Stimulated activated CD4-positive, alpha-beta T cell treated with anti-CD3 and anti-CD28 coated beads, Interleukin-12 subunit alpha, Interleukin-12 subunit beta, amount 100 ng/mL, for 48 hours (primary cell): Measurements from ENCODE around the gene DPPA5.
"Not testable (repeated sequence)": the region's sequence is repeated elsewhere in the genome, so short reads cannot be mapped to it uniquely, and the experiment has no call there.

ENCODE experiments used
- DNase-seq, 3 donors: peaks; one replicate each; pipeline ENCODE4 v3.0.0-alpha.2; 2020; ENCODE audit warnings: low read depth in 2 of 3, low spot score in 1 of 3

Gene DPPA5

DNA sequence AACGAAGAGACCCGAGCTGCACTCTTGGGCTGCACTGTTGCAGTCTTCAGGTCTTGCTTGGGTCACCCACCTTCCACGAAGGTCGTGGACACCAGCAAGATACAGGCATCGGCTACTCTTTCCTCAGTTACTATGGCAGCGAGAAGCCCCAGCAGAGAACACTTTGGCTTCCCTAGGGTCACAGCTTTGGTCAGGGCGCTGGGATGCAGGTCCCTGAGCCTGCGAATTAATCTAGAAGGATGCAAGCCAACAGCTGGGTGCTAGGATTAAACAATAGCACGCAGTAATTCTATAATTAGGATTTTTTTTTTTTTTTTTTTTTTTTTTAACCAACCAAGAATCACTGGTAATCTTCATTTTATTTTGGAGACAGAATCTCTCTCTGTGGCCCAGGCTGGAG, 10.5 kb upstream of the DPPA5 start:
- no peak for DNase-seq

DNA sequence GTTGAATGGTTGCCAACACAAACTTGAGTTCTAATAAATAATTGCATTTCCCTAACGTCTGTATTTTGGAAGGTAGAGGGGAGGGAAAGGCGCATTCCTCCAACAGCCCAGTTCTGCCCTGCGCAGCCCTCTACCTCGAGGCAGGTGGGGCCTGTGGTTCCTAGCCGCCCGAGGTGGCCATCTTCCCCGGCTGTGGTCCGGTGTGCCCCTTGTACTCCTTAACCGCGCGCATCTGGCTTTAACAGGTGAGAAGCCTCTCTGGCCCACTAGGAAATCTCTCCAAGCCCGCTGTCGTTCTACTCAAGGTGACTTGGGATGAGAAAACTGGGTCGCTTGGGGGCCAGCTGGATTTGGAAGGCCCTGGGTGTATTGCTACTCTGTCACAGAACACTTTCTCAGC, 10.0 kb upstream of the DPPA5 start:
- no peak for DNase-seq

DNA sequence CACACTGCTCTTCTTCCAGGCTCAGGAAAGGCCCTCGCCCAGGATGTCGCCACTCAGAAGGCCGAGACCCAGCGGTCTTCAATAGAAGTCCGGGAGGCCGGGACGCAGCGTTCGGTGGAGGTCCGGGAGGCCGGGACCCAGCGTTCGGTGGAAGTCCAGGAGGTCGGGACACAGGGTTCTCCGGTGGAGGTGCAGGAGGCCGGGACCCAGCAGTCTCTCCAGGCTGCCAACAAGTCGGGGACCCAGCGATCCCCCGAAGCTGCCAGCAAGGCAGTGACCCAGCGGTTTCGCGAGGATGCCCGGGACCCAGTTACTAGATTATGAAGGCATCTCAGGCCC, 9.4 kb upstream of the DPPA5 start:
- no peak for DNase-seq

DNA sequence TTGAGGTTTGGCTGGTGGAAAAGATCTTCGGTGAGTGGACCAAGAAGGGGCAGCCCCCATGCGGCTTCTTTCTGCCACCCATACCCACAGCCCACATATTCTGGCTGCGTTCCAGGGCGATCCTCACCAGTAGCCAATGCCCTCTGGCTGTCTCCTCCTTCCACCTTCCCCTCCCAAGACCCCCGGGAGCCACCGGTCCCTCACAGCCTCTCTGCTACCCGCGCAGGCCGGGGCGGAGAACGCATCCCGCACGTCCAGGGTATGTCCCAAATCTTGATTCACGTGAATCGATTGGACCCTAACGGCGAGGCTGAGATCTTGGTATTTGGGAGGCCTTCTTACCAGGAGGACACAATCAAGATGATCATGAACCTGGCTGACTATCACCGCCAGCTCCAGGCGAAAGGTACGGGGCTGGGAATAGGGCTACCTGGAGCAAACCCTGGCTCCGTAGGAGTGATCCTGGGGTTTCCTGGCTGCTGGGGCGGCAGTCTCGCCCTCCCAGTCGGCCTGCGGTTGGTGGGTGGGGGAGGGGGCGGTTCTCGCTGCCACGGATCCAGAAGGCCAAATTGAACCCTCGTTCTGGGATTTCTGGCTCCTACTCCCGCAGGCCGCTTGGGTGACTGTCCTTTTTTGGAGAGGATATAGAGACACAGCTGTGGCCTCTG, 8.9 kb upstream of the DPPA5 start:
- no peak for DNase-seq

DNA sequence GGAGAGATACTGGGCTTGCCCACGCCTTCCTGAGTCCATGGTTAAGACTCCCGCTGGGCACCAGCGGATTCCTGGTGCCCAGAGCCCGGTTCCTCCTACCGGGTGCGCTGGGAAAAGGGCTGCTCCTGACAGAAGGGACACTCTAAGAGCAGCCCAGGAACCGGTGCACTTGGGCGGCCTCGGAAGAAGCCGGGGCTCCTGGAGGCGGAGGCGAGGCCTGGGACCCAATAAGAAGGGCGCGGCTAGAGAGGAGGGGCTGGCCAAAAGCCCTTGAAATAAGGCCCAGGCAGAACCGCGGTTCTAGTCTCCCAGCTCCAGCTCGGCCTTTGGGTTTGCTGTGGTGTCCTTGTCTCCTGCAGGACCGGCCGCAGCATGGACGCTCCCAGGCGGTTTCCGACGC, 8.3 kb upstream of the DPPA5 start, which contains the start of gene KHDC3L:
Gene KHDC3L (plus strand): TSS at position 301 of the 400 bp plus-strand sequence. CDS start 72 bp downstream, at position 373.
- no peak for DNase-seq

DNA sequence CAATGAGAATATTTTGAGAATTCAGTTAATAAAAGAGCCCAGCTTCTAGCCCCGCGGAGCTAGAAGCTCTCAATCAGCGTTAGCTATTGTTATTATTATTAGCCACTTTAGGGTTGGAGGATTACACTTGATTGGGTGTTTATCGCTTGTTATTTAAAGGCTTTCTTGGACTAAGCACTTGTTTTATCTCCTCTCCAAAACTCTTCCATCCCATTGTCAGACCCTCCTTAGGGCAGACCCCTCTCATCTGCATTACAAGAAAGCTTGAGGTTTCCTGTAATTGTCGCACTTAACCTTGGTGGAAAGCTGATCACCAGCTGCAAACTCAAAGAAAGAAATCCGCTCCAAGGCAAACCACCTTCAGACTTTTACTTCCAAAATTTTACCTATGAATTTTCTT, 4.8 kb downstream of the DPPA5 start:
- DNase-seq = no peak

DNA sequence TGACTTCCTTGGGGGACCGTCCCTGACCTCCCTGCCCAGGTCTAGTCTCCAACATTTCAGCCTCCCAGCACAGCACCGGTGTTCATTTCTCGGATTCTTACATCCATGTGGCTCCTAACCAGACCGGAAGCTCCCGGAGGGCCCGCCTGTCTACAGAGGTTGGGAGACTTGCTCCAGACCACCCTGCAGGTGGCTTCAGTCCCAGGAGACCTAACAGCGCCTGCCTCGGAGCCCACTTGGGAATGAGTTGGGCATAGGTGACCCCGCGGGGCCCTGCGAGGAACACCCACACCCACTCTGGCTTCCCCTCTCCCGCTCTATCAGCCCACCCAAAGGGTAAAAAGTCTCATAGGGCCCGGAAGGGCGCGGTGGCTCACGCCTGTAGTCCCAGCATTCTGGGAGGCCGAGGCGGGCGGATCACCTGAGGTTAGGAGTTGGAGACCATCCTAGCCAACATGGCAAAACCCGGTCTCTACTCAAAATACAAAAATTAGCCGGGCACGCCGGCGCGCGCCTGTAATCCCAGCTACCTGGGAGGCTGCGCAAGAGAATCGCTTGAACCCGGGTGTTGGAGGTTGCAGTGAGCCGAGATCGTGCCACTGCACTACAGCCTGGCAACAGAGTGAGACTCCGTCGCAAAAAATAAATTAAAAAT, 5.4 kb downstream of the DPPA5 start:
- DNase-seq = no peak

DNA sequence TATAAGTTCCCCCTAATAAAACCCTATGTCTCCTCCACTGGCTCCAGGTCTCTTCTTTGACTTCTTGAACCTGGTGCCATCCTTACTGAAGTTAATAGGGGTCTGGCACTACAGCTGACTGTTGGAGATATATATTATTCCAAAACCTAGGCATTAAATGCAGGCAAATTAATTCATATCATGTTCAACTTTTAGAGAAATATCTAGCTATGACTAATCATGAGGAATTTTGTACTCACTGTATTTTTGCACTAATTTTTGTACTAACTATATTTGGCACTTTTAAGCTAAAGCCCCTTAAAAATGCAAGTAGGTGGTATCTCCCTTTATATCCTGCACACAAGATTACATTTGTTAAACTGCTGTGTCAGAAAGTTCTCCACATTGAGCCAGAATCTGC, 10.9 kb downstream of the DPPA5 start:
- no peak for DNase-seq

DNA sequence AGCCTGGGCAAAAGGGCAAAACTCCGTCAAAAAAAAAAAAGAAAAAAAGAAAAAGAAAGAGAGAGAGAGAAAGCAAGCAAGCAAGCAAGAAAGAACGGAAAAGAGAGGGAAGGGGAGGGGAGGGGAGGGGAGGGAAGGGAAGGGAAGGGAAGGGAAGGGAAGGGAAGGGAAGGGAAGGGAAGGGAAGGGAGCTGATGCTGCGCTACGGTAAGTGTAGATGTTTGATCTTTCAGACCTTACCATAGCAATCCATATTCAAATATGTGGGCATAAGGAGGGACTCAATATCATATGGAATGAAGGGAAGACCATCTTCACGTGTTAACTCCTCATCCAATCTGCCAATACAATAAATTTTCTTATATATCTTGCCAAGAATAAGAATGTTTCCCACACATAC, 11.9 kb downstream of the DPPA5 start:
- DNase-seq = no peak

DNA sequence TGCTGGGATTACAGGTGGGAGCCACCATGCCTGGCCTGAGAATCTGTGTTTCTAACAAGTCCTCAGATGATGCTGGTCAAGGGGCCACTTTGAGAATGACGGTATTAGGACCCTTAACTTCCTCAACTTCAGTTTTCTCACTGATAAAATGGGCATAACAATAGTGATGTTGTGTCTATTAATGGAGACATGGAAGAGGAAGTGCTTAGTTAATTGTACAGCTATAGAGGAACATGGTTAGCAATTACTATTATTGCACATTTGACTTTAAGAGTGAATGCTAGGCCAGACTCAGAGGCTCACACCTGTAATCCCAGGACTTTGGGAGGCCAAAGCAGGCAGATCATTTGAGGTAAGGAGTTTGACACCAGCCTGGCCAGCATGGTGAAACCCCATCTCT, 12.7 kb downstream of the DPPA5 start:
- no peak for DNase-seq

DNA sequence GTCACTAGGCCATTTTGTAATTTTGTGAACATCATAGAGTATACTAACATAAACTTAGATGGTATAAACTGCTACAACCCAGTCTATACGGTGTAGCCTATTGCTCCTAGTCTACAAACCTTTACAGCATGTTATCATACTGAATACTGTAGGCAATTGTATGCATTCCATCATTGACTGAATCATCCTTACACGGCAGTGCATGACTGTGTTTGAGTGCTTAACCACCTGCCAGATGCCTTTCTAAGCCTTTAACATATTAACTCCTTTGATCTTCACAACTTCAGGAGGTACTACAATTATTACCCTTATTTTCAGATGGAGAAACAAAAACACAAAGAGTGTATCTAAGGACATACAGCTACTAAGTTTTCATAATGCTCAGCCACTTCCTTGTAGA, 14.0 kb downstream of the DPPA5 start:
- DNase-seq = no peak

DNA sequence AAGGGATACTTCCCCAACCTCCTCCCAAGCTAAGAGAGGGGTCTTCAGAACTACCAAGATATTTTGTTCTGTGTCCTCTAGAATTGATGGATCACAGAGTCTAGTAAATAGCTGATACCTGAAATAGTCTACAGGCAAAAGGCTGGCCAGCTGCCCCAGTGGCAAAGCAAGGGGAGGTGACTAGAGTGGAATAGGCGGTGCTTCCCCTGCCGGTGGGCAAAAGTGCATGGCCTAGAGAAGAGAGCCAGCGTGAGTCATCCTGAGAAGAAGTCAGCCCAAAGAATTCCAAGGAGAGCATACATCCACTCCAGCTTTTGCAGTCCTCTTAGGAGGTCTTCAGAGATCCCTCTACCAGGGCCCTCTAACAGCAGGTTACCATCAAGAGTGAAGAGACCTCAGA, 14.7 kb downstream of the DPPA5 start:
- DNase-seq = no peak

DNA sequence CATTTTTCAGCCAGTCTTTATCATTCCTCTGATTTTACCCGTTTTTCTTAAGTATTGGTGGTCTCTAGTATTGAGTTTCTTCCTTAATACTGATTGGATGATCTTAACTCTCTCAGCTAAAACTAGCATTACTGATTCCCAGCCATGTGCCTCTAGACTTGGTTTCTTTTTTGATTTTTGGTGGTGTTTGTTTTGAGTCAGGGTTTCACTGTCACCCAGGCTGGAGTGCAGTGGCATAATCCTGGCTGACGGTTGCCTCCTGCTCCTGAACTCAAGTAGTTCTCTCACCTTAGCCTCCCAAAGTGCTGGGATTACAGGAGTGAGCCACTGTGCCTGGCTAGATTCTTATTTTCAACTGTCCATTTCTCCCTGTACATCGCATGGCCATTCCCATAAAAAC, 24.9 kb downstream of the DPPA5 start:
- no peak for DNase-seq

DNA sequence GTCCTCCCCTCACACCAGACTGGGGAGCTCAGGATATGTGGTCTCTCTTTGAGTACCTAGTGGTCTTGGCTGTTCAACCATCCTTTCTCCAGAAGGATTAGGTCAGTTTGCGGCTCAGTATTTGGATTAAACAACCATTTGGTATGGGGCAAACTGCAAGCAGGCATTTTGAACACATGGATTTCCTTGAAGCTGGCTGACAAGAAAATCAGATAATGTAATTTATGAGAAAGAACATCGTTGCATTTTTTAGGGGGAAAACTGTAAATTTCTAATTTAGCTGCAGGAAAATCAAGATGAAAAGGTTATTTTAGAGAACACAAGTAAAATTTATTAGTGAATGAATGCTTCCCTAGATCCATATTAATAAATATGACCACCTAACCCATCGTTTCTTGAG, 25.3 kb downstream of the DPPA5 start:
- no peak for DNase-seq

DNA sequence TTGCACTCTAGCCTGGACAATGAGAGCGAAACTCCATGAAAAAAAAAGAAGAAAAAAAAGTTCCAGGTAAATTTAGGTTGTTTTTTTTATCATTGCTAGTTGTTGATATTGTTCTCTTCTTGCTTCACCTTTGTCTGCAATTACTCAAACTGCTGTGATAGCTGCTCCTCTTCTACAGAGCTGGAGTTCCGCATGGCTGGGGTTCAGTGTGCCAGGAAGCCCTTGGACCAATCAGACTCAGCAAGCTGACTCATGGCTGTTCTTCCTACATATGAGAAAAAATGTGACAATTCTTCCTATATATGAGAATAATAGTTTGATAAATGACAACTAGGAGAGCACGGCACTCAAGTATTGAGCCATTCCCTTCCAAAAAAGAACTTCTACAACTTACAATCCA, 28.4 kb downstream of the DPPA5 start:
- no peak for DNase-seq

DNA sequence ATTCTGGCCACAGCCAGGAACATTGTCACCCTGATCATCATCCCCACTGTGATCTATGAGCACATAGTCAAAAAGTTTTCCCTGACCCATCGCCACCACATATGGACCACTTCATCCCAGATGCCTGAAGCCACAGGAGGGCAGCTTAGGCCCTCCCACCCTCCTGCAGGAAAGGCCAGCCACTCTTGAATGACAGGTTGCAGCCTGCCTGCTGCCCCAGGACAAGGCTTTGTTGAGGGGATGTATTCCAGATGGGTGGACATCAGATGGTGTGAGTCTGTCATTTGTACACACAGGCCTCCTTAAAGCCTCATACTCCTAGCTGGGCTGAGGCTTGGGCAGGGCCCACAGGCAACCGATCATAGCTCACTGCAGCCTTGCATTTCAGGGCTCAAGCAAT, 30.8 kb downstream of the DPPA5 start:
- DNase-seq = no peak

DNA sequence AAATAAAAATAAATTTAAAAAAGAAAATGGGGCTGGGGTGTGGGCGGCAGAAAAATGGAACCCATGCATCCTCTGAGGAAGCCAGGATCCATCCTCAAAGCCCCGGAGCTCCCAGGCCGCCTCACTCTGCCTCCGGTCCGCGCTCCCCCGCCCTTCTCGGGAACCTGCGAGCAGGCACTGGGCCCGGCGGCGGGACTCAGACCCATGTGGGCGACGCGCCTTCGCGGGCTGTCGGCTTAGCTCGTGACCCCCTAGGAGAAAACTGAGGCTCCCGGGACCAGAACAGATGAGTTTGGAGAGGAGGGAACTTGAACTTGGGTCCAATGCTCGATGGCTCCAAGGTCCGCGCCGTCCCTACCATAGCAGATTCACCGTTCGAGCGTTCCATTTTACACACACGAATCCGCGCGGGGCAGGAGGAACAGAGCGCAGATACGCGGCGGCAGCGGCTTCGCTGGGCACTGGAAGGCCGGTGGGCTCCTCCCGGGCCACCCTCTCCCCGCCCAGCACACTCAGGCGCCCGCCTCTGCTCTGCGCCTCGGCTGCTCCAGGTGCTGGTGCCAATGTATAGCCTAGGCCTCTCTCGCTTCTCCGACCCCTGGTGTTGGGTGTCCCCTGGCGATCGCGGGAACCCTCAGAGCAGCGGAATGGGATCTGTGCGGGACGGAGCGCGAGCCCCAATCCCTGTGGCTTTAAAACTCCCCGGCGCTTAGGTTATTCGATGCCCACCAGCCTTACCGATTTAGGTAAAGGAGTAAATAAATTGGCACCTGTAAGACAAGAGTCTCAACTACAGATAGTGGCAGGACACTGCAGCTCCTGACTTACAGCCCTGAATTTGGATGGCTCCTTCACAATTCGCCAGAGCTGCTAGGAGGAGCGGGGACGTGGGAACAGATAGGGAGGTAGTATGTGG, 39.2 kb downstream of the DPPA5 start:
- DNase-seq = no peak

DNA sequence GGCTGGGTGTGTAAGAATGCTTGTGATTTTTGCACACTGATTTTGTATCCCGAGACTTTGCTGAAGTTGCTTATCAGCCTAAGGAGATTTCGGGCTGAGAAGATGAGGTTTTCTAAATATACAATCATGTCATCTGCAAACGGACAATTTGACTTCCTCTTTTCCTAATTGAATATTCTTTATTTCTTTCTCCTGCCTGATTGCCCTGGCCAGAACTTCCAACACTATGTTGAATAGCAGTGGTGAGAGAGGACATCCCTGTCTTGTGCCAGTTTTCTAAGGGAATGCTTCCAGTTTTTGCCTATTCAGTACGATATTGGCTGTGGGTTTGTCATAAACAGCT, 43.6 kb downstream of the DPPA5 start:
- not testable (repeated sequence) for DNase-seq

DNA sequence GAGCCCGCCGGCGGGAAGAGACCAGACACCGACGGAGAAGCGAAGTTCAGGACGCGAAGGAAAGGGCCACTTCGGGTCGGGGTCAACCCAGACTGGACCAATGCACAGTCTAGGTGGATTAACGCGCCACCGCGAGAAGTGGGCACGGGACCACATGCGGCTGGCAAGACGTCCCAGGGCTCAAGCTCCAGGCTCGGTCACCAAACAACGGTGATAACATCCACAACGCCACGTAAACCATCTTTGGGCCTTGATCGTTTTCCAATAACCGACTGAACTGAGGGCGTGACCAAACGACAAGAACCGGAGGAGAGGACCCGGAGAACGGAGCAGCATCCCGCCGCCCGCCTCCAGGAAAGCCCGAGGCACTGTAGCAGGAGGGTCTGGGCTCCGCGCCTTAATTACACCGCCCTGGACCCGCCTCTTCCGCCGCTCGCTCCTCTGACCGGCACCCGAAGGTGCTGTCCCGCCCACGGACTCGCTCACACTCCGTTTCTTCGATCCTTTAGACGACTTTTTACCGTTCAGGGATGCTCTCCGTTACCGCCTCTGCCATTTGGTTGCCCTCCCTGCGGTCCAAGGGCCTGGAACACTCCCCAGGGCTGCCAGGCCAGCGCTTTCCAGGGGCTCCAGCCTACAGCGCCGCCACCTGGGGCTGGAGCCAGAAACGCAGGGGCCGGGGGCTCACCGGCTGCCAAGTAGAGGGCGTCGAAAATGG, 44.1 kb downstream of the DPPA5 start:
- peak; percentile 35 to 68 (median 46) for DNase-seq

DNA sequence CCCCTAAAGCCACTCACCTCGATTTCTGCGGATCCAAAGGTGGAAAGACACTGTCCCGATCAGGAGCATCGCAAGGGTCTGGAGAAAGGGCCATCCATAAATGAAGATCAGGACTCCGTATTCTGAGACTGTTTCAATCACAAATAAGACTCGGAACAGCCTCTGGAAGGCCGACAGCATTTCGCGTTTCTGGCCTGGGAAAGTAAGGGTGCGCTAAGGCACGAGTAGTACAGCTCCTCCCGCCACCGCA, 44.6 kb downstream of the DPPA5 start:
- no peak for DNase-seq

DNA sequence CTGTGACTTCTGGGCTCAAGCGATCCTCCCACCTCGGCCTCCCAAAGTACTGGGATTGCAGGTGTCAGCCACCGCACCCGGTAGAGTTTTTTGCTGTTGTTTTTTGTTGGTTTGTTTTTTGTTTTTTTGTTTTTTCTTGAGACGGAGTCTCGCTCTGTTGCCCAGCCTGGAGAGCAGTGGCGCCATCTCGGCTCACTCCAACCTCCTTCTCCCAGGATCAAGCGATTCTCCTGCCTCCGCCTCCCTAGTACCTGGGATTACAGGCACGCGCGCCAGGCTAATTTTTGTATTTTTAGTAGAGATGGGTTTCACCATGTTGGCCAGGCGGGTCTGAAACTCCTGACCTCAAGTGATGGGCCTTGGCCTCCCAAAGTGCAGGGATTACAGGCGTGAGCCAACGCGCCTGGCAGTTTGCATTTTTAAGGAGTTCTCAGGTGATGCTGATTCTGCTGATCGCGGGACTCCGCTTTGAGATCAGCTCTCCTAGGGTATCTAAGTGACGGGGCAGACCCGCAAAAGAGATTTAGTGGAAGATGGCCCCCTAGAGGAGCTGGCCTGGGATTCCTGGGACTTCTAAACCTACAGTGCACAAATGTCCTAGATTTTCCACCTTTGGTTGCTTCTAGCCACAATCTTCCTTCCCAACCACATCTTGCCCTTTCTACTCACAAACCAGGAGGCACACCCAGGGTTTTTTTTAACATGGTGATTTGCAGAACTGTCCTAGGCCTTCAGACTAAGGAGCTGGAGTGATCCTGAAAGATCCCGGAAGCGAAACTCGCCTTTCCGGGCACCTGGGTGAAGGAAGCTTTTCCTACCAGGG, 45.2 kb downstream of the DPPA5 start:
- no peak for DNase-seq
